GM08714 (cell line): ENCODE data around the gene GALNT6.

Experiments used
- H3K4me3 ChIP-seq: fragments of 200-500 bp; sonication (Bioruptor generic); 2 replicates; pipeline ENCODE4 v1.5.1; 2014; ENCODE audit warnings: mild to moderate bottlenecking, low read length, inconsistent platforms
- ZNF274 ChIP-seq: IDR thresholded peaks from 2 replicates; pipeline ENCODE4 v1.6.1; 2012; ENCODE audit warnings: mild to moderate bottlenecking, low read depth, low read length

GALNT6 gene, protein sequence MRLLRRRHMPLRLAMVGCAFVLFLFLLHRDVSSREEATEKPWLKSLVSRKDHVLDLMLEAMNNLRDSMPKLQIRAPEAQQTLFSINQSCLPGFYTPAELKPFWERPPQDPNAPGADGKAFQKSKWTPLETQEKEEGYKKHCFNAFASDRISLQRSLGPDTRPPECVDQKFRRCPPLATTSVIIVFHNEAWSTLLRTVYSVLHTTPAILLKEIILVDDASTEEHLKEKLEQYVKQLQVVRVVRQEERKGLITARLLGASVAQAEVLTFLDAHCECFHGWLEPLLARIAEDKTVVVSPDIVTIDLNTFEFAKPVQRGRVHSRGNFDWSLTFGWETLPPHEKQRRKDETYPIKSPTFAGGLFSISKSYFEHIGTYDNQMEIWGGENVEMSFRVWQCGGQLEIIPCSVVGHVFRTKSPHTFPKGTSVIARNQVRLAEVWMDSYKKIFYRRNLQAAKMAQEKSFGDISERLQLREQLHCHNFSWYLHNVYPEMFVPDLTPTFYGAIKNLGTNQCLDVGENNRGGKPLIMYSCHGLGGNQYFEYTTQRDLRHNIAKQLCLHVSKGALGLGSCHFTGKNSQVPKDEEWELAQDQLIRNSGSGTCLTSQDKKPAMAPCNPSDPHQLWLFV

DNA sequence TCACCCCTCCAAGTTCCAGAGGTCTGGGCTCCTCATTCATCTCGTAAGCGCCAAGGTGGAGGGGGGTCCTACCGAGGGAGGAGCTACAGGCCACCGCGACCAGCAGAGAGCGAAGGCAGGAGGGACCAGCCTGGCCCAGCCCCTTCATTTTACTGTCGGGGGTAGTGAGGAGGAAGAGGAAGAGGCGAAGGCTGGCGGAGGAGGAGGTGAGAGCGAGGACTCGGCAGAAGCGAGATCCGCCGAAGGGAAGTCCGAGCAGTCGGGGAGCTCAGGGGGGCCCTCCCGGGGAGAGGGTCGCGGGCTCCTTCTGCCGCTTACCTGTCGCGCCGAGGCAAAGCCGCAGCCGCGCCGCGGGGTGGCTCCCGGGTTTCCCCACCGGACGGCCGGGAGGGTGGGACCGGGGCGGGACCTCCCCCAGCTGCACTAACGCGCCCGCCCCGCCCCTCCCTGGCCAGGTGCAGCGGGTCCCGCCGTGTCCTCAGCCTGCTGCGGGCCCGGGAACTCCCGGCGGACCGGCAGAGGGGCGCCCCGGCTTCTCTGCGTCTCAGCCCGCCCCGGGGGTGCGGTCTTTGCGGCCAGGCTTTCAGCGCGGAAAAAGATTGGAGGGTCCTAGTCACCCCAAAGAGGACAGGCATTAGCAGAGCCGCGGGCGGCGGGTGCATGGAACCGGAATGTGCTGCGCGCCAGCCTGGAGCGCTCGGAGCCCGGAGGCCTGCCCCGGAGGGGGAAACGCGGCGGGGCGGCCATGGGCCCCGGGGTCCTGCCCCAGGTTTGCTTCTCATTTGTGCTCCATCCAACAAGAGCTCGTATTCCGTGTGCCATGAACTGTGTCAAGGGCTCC, at the start of gene GALNT6:
GALNT6 (minus strand) TSS at position 124 of the 841 bp plus-strand sequence. CDS start 11,625 bp downstream, outside the sequence.
- H3K4me3 ChIP-seq, result peak within 1 kb of the TSS; percentile 91; the same call in 1 of the 2 replicates
- TF ChIP-seq ZNF274, result no peak

DNA sequence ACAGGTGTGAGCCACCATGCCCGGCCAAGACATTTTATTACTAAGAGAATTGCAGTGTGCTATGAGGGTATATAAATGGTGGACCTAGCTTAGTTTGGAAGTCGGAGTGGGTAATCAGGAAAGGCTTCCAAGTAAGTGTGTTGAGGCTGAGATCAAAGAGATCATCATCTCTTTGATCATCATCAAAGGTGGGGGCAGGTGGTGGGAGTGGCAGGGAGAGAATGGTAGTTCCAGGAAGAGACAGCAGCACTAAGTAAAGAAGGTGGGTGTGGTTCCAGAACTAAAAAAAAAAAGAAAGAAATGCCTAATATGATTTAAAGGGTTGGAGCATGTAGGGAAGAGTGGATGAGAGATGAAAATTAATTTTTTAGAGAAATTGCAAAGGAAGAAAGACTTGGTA, 48.1 kb upstream of the GALNT6 start:
- no peak for TF ChIP-seq ZNF274
- no peak overlapping the region for H3K4me3 ChIP-seq

DNA sequence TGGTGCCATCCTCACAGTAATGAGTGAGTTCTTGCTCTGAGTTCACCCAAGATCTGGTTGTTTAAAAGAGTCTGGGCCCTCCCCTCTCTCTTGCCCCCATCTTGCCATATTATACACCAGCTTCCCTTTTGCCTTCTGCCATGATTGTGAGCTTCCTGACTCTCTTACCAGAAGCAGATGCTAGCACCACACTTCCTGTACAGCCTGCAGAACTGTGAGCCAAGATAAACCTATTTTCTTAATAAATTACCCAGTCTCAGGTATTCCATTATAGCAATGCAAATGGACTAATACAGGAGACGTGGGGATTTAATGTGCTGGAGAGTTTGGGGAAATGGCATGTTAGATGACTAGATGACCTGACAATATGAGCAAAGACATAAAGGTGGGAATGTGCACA, 46.2 kb upstream of the GALNT6 start:
- no peak for TF ChIP-seq ZNF274
- no peak overlapping the region for H3K4me3 ChIP-seq

DNA sequence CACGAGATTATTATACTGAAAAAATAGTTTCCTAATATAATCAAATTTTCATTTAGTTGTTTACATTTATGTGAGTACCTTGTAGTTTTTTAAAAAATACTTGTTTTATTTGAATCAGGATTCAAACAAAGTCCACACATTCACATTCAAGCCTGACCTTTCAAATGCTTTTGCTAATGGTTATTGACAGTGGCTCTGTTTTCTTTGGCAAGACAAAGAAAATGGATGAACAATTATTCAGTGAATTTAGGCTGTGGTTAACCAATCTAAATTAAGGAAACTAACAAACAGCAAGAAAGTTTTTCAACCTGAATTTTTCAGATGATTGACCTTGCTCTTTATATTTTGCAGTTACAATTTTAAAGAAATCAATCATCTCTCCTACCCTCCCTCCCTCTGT, 43.1 kb upstream of the GALNT6 start:
- TF ChIP-seq ZNF274, result no peak

DNA sequence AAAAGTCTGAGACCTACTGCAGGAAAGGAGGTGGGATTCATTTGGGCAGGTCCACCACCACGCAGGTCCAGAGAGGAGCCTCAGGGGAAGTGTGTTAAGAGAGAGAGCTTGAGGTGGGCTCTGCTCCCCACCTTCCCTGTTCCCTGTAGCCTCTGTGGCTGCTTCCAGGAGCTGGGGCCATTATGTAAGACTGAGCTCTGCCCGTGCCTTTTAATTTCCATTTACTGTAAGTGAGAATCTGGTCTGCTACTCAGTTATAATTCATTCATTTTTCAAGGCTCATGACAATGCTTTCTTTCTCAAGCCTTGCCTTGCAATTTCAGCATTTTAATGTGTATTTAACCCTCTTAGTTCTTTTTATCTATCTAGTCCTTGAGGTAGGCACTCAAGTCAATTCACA, 41.7 kb upstream of the GALNT6 start:
- TF ChIP-seq ZNF274, result no peak
- no peak overlapping the region for H3K4me3 ChIP-seq

More for the DNA sequence above, 43.1 kb upstream of the GALNT6 start:
- no peak overlapping the region for H3K4me3 ChIP-seq

DNA sequence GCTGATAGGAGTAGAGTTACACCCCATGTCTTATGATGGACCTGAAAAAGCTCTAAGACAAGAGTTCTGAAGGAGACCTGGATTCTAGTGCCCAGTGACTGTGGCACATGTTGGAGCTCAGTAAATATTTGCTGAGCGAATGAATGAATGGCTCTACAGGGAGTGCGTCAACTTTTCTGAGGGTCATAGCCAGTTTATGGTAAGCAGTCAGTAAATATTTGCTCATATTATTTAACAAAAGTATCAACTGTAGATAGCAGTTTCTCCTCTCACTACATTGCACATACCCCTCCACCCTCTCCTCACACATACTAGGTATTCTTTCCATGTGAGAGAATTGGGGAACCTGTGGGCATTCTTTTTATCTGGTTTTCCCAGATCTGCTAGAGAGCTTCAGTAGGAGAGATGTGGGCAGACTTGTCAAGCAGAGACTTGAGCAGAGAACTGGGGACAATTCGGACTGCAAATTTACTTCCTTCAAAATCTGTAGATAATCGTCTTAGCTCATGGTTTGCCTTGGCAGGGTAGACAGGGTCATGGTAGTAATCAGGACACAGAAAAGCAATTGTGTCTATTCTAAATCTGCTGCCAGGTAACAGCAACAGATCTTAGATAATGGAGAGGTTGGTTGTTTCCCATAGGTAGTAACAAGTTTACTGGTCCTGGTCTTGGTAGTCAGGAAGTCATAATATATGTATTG, 39.1 kb upstream of the GALNT6 start:
- TF ChIP-seq ZNF274, result no peak
- no peak overlapping the region for H3K4me3 ChIP-seq

DNA sequence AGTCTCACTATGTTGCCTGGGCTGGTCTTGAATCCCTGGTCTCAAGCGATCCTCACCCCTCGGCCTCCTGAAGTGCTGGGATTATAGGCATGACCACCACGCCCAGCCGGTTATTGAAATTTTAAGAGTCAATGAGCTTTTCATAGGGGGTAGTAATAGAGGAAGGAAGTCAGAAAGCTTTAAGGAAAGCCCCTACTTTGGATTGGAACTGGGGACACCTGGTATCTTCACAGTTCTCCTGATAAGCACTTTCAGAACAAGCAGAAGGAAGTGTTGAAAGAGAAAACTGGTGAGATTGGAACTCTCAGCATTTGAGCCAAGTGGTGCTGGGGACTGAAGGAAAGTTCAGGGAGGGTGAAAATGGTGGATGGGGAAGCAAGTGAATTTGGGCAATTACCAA, 38.5 kb upstream of the GALNT6 start:
- no peak overlapping the region for H3K4me3 ChIP-seq
- no peak for TF ChIP-seq ZNF274

DNA sequence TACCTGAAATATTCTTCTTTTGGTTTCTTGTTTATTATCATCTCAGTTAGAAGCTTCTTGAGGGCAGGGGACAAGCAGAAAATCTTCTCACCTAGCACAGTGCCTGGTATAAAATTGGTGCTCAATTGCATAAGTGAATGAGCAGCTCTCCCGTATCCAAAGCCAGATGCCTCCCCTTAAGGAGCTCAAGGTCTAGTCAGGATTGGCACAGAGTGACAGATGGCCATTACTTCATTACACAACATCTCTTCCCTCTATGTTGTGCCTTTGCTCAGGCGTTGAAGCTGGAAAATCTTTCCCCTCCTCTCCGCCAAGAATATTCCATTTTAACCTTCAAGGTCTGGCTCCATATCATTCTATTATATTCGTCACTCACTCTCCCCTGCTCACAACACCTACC, 37.0 kb upstream of the GALNT6 start:
- no peak overlapping the region for H3K4me3 ChIP-seq
- TF ChIP-seq ZNF274, result no peak

DNA sequence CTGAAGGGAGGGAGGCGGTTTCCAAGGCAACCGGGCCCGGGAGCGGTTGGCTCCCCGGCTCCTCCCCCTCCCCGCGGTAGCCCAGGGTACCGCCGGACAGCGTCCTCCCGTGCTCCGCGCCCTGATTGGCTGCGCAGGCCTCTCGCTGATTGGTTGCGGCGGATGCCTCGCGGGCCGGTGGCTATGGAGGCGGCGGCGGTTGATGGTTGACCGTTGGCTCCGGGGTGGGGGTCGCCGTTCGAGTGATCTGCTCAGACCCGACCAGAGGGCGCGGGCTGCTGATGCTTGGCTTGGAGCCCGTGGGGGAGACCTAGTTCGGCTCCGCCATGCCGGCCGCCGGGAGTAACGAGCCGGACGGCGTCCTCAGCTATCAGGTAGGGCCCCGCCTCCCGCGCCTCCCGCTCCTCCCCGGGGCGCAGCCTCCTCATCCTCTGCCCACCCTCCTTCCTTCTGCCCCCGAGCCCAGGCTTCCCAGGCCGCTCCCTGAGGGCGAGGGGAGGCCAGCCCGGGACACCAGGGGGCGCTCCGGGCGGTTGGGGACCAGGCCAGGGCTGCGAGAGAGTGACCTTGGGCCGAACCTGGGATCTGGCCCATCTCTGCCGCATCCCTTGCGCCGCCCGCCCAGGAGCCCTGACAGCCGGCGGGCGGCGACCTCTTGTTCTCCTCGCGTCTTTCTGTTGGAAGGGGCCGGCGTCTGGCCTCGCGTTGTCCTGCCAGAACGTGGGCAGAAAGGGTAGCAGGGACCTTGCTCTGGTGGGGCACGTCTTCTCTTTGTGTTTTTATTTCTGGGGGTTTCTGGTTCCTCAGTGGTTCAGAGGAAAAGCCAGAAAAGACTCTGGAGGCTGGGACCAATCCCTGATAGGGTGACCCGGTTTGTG, 33.7 kb upstream of the GALNT6 start, which contains the start of gene SLC4A8:
SLC4A8 (plus strand) TSS at position 170 of the 878 bp plus-strand sequence; CDS start at position 327, 157 bp downstream.
- no peak for TF ChIP-seq ZNF274
- H3K4me3 ChIP-seq, result peak within 1 kb of the TSS; percentile 74; the same call in 1 of the 2 replicates

DNA sequence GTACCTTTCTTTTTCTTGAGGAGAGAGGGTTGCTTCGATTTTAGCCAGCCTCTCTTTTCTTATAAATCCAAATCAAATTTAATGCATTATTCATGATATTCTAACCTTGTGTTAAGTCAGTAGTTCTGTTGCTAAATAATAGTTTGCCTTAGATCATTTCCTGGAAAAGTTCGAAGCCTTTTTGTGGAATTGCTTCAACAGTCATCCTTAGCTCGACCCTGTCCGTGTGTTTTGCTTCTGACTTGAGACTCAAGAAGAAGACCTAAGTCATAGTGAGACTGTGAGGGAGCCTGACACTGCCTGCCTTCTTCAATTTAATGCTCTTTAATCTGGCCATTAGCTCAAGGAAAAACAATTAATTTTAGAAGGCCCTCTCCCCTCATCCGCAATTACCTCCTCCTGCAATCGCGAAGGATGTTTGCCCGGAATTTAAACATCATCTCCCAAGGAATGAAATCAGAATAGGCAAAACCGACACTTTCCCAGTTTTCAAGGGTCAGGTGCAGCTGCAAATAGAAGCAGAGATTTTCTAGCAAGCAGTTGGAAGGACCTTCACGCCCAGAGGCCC, 33.0 kb upstream of the GALNT6 start:
- H3K4me3 ChIP-seq, result peak overlapping the region; percentile 74; the same call in 1 of the 2 replicates
- TF ChIP-seq ZNF274, result no peak

DNA sequence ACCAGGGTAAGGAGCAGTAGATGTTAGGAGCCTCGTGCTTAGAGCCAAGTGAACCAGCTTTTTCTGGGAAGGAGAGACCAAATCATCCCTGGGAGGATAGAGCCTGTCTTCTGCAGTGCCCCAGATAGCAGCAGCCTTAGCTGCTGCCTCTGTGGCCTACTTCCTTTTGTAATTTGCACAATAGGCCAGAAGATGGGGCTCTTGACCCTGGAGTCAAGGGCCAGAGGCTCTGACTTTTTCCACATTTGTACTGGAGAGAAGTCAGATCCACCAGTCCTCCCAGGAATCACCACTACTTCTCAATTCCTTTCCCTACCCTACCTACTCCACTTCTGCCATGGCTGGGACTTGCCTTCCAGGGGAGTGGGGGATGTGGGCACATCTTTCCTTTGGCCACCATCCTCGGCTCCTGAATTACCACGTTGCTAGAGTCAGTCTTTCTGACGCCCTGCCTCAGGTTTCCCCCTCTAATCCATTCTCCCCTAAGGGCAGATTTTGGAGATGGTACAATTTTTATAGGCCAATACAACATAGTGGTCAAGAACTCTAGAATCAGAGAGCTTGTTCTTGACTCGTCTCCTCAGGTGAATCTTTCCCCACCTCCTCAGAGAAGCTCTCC, 30.2 kb upstream of the GALNT6 start:
- H3K4me3 ChIP-seq, result no peak overlapping the region
- TF ChIP-seq ZNF274, result no peak
